NCI-H2029 (cell line): ENCODE measurements around the gene PCDHB8.
"Not testable (repeated sequence)": the region's sequence is repeated elsewhere in the genome, so short reads cannot be mapped to it uniquely, and the experiment has no call there.

Experiments used
- DNase-seq: peaks from one replicate; lab custom pipeline; 2025; lab: John Stamatoyannopoulos, UW

PCDHB8 gene

DNA sequence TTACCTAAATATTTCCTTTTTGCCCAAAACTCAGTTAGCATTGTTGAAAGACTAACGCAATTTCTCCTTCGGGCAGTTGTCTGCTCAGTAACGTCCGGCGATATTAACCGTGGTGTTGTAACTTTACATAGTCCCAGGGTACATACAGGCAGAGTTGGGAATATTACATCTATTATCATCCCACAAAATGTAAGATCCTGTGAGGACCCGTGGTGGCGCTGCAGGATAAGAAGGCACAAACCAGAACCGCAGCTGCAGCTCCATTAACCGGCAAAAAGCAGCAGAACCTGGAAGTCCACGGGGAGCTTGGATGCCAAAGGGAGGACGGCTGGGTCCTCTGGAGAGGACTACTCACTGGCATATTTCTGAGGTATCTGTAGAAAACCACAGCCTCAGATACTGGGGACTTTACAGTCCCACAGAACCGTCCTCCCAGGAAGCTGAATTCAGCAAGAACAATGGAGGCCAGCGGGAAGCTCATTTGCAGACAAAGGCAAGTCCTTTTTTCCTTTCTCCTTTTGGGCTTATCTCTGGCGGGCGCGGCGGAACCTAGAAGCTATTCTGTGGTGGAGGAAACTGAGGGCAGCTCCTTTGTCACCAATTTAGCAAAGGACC lies at the start of gene PCDHB8:
Gene PCDHB8 (plus strand): TSS at position 214 of the 615 bp plus-strand sequence. CDS start 245 bp downstream, at position 459.
- not testable (repeated sequence) for DNase-seq

DNA sequence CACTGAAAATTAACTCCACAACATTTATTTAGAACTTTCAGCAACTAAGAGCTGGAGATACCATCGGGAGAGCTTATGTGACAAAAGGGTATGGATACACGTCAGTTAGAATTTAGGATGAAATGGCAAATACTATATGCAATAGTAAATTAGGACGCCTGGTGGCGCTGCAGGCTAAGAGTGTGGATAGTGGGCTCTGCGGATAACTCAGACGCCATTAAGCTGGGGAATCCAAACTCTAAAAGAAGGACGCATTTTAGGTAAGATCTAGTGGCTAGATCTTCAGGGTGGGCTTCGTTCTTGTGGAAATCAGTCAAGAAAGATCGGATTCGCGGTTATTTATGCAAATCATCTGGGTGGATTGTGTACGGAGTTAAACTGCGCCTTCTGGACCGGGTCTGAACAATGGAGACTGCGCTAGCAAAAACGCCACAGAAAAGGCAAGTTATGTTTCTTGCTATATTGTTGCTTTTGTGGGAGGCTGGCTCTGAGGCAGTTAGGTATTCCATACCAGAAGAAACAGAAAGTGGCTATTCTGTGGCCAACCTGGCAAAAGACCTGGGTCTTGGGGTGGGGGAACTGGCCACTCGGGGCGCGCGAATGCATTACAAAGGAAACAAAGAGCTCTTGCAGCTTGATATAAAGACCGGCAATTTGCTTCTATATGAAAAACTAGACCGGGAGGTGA lies 42.4 kb upstream of the PCDHB8 start, which contains the start of gene PCDHB5:
Gene PCDHB5 (plus strand): TSS at position 177 of the 688 bp plus-strand sequence. CDS start 229 bp downstream, at position 406.
- DNase-seq, result no peak

DNA sequence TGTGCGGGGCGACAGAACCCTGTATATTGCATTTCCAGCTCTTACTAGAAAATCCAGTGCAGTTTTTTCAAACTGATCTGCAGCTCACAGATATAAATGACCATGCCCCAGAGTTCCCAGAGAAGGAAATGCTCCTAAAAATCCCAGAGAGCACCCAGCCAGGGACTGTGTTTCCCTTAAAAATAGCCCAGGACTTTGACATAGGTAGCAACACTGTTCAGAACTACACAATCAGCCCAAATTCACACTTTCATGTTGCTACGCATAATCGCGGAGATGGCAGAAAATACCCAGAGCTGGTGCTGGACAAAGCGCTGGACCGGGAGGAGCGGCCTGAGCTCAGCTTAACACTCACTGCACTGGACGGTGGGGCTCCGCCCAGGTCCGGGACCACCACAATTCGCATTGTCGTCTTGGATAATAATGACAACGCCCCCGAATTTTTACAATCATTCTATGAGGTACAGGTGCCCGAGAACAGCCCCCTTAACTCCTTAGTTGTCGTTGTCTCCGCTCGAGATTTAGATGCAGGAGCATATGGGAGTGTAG lies 41.8 kb upstream of the PCDHB8 start:
- DNase-seq, result no peak

DNA sequence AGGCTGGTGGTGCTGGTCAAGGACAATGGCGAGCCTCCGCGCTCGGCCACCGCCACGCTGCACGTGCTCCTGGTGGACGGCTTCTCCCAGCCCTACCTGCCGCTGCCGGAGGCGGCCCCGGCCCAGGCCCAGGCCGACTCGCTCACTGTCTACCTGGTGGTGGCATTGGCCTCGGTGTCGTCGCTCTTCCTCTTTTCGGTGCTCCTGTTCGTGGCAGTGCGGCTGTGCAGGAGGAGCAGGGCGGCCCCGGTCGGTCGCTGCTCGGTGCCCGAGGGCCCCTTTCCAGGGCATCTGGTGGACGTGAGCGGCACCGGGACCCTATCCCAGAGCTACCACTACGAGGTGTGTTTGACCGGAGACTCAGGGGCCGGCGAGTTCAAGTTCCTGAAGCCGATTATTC lies 40.2 kb upstream of the PCDHB8 start:
- DNase-seq, result not testable (repeated sequence)

DNA sequence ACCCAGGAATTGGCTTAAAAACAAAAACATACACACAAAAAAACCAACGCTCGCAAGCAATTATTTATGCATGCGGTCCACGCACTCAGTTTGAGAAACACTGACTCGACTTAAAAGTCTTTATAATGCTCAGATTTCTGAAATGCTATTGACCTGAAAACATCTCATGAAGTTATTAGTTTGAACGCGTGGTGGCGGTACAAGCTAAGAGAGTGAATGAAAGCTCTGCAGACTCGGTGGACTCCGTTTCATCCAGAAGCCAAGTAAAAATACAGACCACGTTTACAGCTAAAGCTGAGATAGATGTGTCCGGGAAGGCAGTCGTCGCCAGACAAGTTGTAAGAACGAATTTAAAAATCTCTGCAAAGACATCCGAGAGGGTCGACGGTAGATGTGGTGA lies 27.8 kb upstream of the PCDHB8 start, which contains the start of gene PCDHB6:
Gene PCDHB6 (plus strand): TSS at position 246 of the 400 bp plus-strand sequence. CDS start 201 bp downstream, outside the sequence.
- no peak for DNase-seq

DNA sequence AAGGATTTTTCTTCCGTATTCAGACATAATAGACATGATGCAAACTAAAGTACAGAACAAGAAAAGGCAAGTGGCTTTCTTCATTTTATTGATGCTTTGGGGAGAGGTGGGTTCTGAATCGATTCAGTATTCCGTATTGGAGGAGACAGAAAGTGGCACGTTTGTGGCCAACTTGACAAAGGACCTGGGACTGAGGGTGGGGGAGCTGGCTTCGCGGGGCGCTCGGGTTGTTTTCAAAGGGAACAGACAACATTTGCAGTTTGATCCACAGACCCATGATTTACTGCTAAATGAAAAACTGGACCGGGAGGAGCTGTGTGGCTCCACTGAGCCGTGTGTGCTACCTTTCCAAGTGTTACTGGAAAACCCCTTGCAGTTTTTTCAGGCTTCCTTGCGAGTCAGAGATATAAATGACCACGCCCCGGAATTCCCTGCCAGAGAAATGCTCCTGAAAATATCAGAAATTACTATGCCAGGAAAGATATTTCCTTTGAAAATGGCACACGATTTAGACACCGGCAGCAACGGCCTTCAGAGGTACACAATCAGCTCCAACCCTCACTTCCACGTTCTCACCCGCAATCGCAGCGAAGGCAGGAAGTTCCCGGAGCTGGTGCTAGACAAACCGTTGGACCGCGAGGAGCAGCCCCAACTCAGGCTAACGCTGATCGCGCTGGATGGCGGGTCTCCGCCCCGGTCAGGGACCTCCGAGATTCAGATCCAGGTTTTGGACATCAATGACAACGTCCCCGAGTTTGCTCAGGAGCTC lies 27.2 kb upstream of the PCDHB8 start:
- no peak for DNase-seq

DNA sequence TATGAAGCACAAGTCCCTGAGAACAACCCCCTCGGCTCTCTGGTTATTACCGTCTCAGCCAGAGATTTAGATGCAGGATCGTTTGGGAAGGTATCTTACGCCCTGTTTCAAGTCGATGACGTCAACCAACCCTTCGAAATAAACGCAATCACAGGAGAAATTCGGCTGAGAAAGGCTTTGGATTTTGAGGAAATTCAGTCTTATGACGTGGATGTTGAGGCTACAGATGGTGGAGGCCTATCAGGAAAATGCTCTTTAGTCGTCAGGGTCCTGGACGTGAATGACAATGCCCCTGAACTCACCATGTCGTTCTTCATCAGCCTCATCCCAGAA lies 26.6 kb upstream of the PCDHB8 start:
- DNase-seq, result no peak

DNA sequence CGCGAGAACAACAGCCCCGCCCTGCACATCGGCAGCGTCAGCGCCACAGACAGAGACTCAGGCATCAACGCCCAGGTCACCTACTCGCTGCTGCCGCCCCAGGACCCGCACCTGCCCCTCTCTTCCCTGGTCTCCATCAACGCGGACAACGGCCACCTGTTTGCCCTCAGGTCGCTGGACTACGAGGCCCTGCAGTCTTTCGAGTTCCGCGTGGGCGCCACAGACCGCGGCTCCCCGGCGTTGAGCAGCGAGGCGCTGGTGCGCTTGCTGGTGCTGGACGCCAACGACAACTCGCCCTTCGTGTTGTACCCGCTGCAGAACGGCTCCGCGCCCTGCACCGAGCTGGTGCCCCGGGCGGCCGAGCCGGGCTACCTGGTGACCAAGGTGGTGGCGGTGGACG lies 26.0 kb upstream of the PCDHB8 start:
- not testable (repeated sequence) for DNase-seq

DNA sequence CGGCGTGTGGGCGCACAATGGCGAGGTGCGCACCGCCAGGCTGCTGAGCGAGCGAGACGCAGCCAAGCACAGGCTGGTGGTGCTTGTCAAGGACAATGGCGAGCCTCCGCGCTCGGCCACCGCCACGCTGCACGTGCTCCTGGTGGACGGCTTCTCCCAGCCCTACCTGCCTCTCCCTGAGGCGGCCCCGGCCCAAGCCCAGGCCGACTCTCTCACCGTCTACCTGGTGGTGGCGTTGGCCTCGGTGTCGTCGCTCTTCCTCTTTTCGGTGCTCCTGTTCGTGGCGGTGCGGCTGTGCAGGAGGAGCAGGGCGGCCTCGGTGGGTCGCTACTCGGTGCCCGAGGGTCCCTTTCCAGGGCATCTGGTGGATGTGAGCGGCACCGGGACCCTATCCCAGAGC lies 25.5 kb upstream of the PCDHB8 start:
- not testable (repeated sequence) for DNase-seq

DNA sequence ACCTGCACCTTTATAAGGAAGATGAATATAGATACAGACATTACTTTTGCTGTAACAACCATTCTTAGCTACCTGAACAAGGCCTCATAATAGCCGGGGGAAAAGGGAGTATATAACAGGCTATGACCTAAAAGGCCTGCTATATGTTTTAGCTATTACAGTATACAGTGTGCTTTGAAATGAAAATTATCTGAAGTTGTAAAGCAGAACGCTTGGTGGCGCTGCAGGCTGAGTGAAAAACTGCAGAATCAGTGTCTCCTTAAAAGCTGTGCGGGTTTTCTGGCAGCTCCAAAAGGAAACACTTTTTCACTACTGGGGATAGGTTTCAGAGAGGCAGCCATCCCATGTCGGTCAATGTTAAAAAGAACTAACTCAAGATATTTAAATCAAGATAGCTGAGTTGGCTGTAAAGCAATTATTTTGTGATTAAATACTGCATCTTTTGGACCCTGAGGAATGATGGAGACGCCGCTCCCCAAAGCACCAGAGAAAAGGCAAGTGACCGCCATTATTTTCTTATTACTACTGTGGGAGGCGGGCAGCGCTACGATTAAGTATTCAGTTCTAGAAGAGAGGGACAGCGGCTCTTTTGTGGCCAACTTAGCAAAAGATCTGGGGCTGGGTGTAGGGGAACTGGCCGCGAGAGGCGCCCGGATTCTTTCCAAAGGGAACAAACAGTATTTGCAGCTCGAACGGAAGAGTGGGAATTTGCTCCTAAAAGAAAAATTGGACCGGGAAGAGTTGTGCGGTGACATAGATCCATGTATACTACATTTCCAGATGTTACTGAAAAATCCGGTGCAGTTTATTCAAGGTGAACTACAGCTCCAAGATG lies 21.8 kb upstream of the PCDHB8 start:
- DNase-seq, result no peak

DNA sequence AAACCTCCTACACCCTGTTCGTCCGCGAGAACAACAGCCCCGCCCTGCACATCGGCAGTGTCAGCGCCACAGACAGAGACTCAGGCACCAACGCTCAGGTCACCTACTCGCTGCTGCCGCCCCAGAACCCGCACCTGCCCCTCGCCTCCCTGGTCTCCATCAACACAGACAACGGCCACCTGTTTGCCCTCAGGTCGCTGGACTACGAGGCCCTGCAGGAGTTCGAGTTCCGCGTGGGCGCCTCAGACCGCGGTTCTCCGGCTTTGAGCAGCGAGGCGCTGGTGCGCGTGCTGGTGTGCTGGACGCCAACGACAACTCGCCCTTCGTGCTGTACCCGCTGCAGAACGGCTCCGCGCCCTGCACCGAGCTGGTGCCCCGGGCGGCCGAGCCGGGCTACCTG lies 20.2 kb upstream of the PCDHB8 start:
- not testable (repeated sequence) for DNase-seq

DNA sequence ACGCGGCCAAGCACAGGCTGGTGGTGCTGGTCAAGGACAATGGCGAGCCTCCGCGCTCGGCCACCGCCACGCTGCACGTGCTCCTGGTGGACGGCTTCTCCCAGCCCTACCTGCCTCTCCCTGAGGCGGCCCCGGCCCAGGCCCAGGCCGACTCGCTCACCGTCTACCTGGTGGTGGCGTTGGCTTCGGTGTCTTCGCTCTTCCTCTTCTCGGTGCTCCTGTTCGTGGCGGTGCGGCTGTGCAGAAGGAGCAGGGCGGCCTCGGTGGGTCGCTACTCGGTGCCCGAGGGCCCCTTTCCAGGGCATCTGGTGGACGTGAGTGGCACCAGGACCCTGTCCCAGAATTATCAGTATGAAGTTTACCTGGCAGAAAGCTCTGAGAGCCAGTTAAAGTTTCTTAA lies 19.7 kb upstream of the PCDHB8 start:
- not testable (repeated sequence) for DNase-seq

DNA sequence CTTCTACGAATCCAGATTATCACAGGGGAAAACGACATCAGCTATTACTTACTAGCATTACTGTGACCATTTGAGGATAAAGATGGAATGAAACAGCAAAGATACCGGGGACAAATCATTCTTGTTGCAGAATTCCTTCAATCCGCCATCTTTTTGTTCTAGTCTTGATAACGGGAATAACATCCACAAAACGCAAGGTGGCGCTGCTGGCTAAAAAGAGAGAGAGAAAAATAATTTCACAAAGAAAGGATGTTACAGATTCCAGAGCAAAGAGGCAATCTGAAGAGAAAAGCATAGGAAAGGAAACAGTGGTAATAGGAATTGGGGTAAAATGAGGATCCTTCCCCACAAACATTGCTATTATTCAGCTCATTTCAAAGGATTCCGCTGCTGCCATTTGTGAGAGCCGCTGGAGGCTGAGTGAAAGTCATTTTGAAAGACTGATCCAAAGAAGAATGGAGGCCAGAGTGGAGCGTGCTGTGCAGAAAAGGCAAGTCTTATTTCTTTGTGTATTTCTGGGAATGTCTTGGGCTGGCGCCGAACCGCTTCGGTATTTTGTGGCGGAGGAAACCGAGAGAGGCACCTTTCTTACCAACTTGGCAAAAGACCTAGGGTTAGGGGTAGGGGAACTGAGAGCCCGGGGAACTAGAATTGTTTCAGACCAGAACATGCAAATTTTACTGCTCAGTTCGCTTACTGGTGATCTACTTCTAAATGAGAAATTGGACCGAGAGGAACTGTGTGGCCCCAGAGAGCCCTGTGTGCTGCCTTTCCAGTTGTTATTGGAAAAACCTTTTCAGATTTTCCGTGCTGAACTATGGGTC lies 5.0 kb upstream of the PCDHB8 start, which contains the start of gene PCDHB7:
Gene PCDHB7 (plus strand): TSS at position 264 of the 824 bp plus-strand sequence. CDS start 192 bp downstream, at position 456.
- DNase-seq, result peak; percentile 18

DNA sequence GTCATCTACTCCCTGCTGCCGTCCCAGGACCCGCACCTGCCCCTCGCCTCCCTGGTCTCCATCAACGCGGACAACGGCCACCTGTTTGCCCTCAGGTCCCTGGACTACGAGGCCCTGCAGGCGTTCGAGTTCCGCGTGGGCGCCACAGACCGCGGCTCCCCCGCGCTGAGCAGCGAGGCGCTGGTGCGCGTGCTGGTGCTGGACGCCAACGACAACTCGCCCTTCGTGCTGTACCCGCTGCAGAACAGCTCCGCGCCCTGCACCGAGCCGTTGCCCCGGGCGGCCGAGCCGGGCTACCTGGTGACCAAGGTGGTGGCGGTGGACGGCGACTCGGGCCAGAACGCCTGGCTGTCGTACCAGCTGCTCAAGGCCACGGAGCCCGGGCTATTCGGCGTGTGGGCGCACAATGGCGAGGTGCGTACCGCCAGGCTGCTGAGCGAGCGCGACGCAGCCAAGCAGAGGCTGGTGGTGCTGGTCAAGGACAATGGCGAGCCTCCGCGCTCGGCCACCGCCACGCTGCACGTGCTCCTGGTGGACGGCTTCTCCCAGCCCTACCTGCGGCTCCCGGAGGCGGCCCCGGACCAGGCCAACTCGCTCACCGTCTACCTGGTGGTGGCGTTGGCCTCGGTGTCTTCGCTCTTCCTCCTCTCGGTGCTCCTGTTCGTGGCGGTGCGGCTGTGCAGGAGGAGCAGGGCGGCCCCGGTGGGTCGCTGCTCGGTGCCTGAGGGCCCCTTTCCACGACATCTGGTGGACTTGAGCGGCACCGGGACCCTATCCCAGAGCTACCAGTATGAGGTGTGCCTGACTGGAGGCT lies 3.1 kb upstream of the PCDHB8 start:
- not testable (repeated sequence) for DNase-seq

DNA sequence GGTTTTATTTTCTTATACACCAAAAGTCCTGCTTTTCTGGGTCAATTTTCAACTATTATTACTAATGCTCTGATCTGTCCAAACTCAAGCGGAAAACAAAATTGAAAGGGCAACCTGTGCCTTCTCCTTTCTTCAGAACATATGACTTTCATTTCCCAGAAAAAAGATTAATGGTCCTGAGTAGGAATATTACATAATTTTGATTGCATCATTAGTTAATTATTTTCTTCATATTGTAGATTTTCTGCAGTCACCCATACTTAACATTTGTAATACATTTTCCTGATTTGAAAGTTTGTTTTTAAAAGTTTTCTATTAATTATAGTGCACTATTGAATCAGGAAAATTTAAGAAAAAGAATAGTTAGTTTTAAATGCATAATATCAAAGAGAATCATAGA lies 1.7 kb upstream of the PCDHB8 start:
- no peak for DNase-seq

DNA sequence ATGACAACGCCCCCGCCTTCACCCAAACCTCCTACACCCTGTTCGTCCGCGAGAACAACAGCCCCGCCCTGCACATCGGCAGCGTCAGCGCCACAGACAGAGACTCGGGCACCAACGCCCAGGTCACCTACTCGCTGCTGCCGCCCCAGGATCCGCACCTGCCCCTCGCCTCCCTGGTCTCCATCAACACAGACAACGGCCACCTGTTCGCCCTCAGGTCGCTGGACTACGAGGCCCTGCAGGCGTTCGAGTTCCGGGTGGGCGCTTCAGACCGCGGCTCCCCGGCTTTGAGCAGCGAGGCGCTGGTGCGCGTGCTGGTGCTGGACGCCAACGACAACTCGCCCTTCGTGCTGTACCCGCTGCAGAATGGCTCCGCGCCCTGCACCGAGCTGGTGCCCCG lies 1.8 kb downstream of the PCDHB8 start:
- not testable (repeated sequence) for DNase-seq

DNA sequence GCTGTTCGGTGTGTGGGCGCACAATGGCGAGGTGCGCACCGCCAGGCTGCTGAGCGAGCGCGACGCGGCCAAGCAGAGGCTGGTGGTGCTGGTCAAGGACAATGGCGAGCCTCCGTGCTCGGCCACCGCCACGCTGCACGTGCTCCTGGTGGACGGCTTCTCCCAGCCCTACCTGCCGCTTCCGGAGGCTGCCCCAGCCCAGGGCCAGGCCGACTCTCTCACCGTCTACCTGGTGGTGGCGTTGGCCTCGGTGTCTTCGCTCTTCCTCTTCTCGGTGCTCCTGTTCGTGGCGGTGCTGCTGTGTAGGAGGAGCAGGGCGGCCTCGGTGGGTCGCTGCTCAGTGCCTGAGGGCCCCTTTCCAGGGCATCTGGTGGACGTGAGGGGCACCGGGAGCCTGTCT lies 2.3 kb downstream of the PCDHB8 start:
- not testable (repeated sequence) for DNase-seq

DNA sequence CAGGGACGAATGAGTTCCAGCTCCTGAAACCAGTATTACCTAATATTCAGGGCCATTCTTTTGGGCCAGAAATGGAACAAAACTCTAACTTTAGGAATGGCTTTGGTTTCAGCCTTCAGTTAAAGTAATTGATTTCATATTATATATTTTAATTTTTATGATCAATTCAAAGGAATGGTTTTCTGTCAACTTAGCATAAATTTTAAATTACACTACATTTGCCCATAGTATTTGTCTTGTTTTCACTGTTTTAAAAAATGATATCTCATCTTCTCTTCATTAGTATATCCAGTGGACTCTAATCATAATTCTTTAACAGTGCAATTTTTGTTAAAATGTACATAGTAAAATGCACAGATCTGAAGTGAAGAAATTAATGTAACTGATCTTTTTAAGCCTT lies 2.7 kb downstream of the PCDHB8 start:
- no peak for DNase-seq

DNA sequence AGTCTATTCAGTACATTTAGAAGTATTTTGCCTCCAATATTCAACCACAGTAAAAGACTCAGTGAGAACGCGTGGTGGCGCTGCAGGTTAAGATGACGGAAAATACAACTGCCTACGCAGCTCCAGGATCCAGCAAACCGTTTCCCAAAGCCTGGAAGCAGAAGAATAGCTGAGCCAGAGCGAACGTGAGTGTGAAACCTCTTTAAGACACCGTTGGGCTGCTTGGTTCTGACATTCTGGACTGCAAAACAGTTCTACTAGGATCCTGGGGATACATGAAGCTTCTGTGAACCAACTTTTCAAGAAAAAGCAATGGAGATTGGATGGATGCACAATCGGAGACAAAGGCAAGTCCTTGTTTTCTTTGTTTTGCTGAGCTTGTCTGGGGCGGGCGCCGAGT lies 4.7 kb downstream of the PCDHB8 start, which contains the start of gene PCDHB16:
Gene PCDHB16 (plus strand): TSS at position 140 of the 400 bp plus-strand sequence. CDS start 173 bp downstream, at position 313.
- DNase-seq, result peak; percentile 54
